Skeletal muscle tissue (tissue), 4 donors: ENCODE data around the gene CPT2. TPM values are rescaled to one million over a fixed set of nuclear protein-coding genes. Genes with fewer than 3 reads are reported as not detected.
"Not testable (repeated sequence)": the region's sequence is repeated elsewhere in the genome, so short reads cannot be mapped to it uniquely, and the experiment has no call there.

Source experiments
- H3K27ac ChIP-seq: one replicate; pipeline ENCODE4 v1.7.0; 2013; ENCODE audit warnings: mild to moderate bottlenecking, low read depth, low read length, inconsistent platforms
- H3K27me3 ChIP-seq, 3 donors: one replicate each; pipeline ENCODE4 v1.7.0; 2013; ENCODE audit warnings: low read length in 3 of 3; ENCODE audit not compliant: control insufficient read depth in 3 of 3, insufficient read depth in 3 of 3
- H3K36me3 ChIP-seq, 3 donors: one replicate each; pipeline ENCODE4 v1.7.0; 2013; ENCODE audit warnings: low read length in 3 of 3; ENCODE audit not compliant: control insufficient read depth in 3 of 3, insufficient read depth in 3 of 3
- H3K4me1 ChIP-seq, 3 donors: one replicate each; pipeline ENCODE4 v1.7.0; 2013; ENCODE audit warnings: low read length in 3 of 3, mild to moderate bottlenecking in 3 of 3; ENCODE audit not compliant: control insufficient read depth in 3 of 3, insufficient read depth in 3 of 3
- H3K4me3 ChIP-seq, 3 donors: one replicate each; pipeline ENCODE4 v1.7.0; 2013; ENCODE audit warnings: low read length in 3 of 3
- H3K9ac ChIP-seq, 3 donors: one replicate each; pipeline ENCODE4 v1.7.0; 2013; ENCODE audit warnings: low read length in 3 of 3, mild to moderate bottlenecking in 3 of 3, moderate library complexity in 2 of 3, low read depth in 1 of 3
- H3K9me3 ChIP-seq, 3 donors: one replicate each; pipeline ENCODE4 v1.7.0; 2013; ENCODE audit warnings: low read length in 3 of 3; ENCODE audit not compliant: control insufficient read depth in 3 of 3
- total RNA-seq: library from RNA; depleted of rRNA; stranded (reverse); fragments of >200 nt; gene quantifications from one replicate; pipeline ENCODE4 v1.2.3, GENCODE V29; 2014
- donor health status: Osteomylitis.

The CPT2 gene
- total RNA-seq, 1 donor from 2014 or later, result 8.9 TPM

DNA sequence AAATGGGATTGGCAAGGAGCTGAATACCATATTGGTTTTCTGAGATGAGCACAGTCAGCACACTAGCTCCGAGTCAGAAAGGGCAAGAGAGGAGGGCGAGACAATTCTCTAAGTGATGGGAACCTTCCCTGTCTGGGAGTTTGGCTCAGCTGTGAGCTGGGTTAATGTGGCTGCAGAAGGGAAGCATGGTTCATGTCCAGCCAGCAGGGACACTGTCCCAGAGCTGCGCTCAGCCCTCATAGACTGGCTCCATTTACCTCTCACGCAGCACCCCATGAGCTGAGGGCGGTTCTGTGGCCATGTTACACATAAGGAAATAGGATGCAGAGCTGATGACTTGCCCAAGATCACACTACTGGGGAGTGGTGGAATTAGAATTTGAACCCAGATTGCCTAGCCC is 15.7 kb upstream of the CPT2 start:
- Histone ChIP-seq H3K4me3 (no peak overlapping the region), H3K27ac (no peak overlapping the region), H3K36me3 (no peaks in the 10 kb centered on the region), H3K4me1 (peaks cover 0 to 3% (median 3%) of the 10 kb centered on the region in 3 donors), H3K9ac (no peak overlapping the region), H3K9me3 (no peaks in the 10 kb centered on the region), H3K27me3 (no peaks in the 10 kb centered on the region)

DNA sequence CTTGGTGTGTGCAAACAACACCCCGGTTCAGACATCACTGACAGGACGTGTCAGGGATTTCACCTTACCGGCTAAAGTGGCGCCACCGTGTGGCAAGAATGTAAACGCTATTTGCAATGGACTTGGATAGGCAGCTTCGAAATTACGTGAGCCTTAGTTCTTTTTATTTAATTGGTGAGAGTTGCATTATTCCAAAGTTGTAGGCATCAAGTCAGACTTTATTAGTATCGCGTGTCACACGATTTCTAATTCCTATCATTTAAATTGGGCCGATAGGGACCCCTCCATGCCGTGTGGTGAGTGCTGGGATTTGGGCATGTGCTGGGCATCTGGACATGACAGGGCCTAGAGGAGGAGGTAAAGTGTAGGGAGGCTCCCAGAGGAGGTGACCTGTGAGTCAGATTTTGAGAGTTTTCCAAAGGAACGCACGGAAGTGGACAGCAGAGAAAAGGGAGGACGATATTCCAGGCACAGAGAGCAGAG is 14.5 kb upstream of the CPT2 start:
- no peak overlapping the region for H3K27ac ChIP-seq
- H3K9me3 ChIP-seq, result no peaks in the 10 kb centered on the region
- H3K4me1 ChIP-seq, result peaks cover 0 to 3% (median 3%) of the 10 kb centered on the region in 3 donors
- H3K27me3 ChIP-seq, result no peaks in the 10 kb centered on the region
- no peak overlapping the region for H3K4me3 ChIP-seq
- no peaks in the 10 kb centered on the region for H3K36me3 ChIP-seq
- H3K9ac ChIP-seq, result no peak overlapping the region

DNA sequence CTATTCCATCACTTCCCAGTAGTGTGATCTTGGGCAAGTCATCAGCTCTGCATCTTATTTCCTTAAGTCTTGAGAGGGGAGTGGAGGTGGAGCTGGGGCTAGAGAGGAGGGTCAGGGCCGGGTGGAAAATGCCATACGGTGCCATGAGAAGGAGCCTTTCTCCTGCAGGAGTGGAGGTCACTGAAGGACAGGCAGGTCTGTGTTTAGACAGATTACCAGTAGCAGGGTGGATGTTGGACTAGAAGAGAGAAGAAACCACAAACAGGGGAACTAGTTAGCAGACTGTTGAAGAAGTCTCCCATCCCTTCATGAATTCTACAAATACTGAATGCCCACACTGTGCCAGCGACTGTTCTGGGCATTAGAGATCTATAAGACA is 13.9 kb upstream of the CPT2 start:
- no peaks in the 10 kb centered on the region for H3K36me3 ChIP-seq
- no peak overlapping the region for H3K4me3 ChIP-seq
- peaks cover 0 to 3% (median 3%) of the 10 kb centered on the region in 3 donors for H3K4me1 ChIP-seq
- H3K27me3 ChIP-seq, result no peaks in the 10 kb centered on the region
- no peak overlapping the region for H3K27ac ChIP-seq
- H3K9ac ChIP-seq, result no peak overlapping the region
- H3K9me3 ChIP-seq, result no peaks in the 10 kb centered on the region

DNA sequence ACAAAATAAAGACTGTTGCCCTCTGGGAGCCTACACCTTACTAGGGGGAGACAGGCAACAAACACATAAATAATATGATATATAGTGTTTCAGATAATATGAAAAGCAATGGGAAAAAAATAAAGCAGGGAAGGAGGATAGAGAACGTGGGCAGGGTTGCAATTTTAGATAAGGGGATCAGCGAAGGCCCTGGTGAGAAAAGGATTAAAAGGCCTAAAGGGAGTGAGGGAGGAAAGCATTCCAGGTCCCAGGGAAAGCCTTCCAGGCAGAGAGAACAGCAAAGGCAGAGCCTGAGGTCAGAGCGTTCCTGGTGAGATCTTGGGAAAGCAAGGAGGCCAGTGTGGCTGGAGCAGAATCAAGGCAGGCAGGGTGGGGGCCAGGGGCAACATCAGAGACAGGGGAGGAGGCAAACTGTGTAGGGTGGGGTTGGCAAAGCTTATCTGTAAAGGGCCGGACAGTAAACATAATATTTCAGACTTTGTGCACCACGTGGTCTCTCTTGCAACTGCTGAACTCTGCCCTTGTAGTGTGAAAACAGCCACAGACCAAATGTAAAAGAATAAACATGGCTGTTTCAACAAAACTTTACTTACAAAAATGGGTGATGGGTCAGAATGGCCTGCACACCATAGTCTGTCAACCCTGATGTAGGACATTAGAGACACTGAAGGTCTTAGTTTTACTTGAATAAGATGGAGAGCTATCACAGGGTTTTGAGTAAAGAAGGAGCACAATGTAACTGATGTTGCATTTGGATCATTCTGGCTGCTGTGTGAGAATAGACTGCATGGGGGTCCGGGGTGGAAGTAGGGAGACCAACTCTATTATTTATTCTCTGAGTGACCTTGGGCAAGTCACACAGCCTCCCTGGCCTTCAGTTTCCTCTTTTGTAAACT is 13.3 kb upstream of the CPT2 start:
- Histone ChIP-seq H3K27me3 (no peaks in the 10 kb centered on the region), H3K9ac (no peak overlapping the region), H3K4me1 (peaks cover 0 to 3% (median 3%) of the 10 kb centered on the region in 3 donors), H3K36me3 (no peaks in the 10 kb centered on the region), H3K27ac (no peak overlapping the region), H3K9me3 (no peaks in the 10 kb centered on the region), H3K4me3 (no peak overlapping the region)

DNA sequence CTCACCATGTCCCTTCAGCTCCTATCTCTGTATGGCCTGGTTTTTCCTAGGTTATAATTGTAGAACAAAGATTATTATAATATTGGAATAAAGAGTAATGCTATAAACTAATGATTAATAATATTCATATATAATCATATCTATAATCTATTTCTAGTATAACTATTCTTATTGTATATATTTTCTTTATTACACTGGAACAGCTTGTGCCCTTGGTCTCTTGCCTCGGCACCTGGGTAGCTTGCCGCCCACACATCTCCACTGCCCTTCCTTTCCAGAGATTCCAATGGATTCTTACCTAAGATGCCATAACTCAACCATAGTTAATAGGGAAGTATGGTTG is 10.7 kb upstream of the CPT2 start:
- not testable (repeated sequence) for H3K36me3 ChIP-seq, H3K9me3 ChIP-seq, H3K27ac ChIP-seq, H3K27me3 ChIP-seq, H3K4me1 ChIP-seq, H3K4me3 ChIP-seq, H3K9ac ChIP-seq

DNA sequence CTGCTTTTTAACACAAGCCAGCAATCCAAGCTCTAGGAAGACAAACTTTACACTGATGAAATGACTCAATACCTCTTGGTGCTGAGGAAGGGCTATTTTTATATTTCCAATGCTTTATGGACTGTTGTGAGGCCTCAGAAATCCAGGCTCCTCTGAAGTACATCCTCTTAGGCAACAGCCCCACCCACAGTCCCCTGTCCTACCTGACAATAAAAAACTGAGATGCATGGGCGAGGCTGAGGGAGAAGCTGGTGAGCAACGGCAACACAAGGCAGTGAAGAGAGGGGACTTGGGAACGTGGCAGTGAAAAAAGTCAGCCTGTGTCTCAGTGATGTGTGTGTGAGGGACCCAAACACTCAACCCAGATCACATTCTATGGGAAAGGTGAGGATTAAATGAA is 10.1 kb upstream of the CPT2 start:
- Histone ChIP-seq H3K9ac (no peak overlapping the region), H3K36me3 (no peaks in the 10 kb centered on the region), H3K9me3 (no peaks in the 10 kb centered on the region), H3K4me3 (no peak overlapping the region), H3K4me1 (peaks cover 0 to 3% (median 3%) of the 10 kb centered on the region in 3 donors), H3K27me3 (no peaks in the 10 kb centered on the region), H3K27ac (no peak overlapping the region)

DNA sequence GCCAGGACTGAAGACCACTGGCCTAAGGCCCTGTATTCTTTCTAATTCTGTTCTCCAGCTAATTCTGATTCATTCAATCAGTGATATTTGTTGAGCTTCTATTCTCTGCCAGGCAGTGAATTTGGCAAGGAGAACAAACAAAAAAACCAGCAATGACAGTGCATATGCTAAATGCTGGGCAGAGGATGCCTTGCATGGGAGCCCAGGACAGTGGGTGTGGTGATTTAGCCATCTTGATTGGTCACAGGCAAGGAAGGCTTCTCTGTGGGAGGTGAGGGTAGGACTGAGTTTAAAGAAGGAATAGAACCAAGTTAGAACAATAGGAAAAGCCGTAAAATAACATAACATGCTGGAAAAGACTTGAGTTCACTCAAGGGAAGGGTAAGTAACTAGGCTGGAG is 9.2 kb upstream of the CPT2 start:
- Histone ChIP-seq H3K9me3 (no peaks in the 10 kb centered on the region), H3K36me3 (no peaks in the 10 kb centered on the region), H3K27me3 (no peaks in the 10 kb centered on the region), H3K4me1 (no peaks in the 10 kb centered on the region), H3K4me3 (no peak overlapping the region), H3K9ac (no peak overlapping the region), H3K27ac (no peak overlapping the region)

DNA sequence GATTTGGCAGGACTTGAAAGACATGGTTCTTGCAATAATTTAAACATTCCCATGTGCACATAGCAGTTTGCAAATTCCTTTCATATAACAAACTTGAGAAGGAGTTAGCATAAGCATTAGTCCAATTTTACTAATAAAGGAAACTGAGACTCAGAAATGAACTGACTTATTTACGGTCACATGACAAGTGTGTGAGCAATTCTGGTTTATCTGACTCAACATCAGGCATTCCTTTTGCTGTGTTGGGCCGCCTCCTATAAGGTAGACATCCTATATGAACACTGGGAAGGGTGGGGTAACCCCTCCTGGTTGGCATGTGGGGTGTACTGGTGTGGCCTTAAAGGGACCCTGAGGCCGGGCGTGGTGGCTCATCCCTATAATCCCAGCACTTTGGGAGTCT is 8.5 kb upstream of the CPT2 start:
- H3K9me3 ChIP-seq, result no peaks in the 10 kb centered on the region
- H3K4me1 ChIP-seq, result no peaks in the 10 kb centered on the region
- no peaks in the 10 kb centered on the region for H3K27me3 ChIP-seq
- H3K4me3 ChIP-seq, result no peak overlapping the region
- H3K9ac ChIP-seq, result no peak overlapping the region
- H3K27ac ChIP-seq, result no peak overlapping the region
- no peaks in the 10 kb centered on the region for H3K36me3 ChIP-seq

DNA sequence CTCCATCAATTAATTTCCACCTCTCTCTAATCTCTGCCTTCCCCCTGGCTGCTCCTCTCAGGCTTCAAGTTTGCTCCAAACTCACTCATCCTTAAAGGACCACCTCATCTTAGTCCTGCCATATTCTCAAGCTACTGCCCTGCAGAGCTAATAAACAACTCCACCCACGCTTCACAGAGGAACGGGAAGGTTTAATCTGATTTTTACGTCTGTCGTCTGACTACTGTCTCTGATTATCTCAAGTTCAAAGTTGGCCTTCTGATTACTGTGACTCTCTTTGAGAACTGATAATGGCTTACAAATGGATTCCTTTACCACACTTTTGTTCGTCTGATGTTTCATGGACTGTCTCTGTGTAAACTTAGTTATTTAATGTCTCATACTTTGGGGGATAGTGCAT is 7.6 kb upstream of the CPT2 start:
- Histone ChIP-seq H3K9me3 (no peaks in the 10 kb centered on the region), H3K27me3 (no peaks in the 10 kb centered on the region), H3K27ac (no peak overlapping the region), H3K4me1 (no peaks in the 10 kb centered on the region), H3K9ac (no peak overlapping the region), H3K36me3 (no peaks in the 10 kb centered on the region), H3K4me3 (no peak overlapping the region)

DNA sequence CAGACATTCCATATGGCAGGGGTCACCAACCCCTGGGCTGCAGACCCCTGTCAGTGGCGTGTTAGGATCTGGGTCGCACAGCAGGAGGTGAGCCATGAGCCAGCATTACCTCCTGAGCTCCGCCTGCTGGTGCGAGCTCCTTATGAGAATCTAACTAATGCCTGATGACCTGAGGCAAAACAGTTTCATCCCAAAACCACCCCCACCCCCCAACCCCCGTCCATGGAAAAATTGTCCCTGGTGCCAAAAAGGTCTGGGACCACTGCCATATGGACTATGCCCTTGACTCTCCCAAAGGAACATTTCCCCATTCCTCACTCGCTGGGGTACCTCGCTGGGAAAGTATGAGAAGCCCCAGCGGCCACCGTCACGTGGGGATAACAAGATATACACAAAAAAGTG is 6.4 kb upstream of the CPT2 start:
- H3K4me3 ChIP-seq, result no peak overlapping the region
- H3K9ac ChIP-seq, result no peak overlapping the region
- peaks cover 0 to 1% (median 0%) of the 10 kb centered on the region in 3 donors for H3K4me1 ChIP-seq
- no peaks in the 10 kb centered on the region for H3K36me3 ChIP-seq
- H3K27me3 ChIP-seq, result no peaks in the 10 kb centered on the region
- no peak overlapping the region for H3K27ac ChIP-seq
- H3K9me3 ChIP-seq, result no peaks in the 10 kb centered on the region
